GM21390 (cell line): ENCODE results near the gene LRRIQ3.
A peak's percentile ranks its signal among the peaks of the same experiment; 100 is the strongest.
"Not testable (repeated sequence)": the region's sequence is repeated elsewhere in the genome, so short reads cannot be mapped to it uniquely, and the experiment has no call there.

Source experiments
- ATAC-seq: cut with Tn5 transposase; IDR thresholded peaks from one replicate; pipeline ENCODE4 v1.9.1; 2021; ENCODE audit not compliant: unreplicated experiment

Gene LRRIQ3

GRCh38 chr1:74197657-74198552 is at the start of gene LRRIQ3, which contains the start of gene FPGT:
LRRIQ3 (minus strand) TSS chr1:74198176; CDS start chr1:74183684, 14,492 bp downstream.
FPGT (plus strand) TSS chr1:74198242; CDS start chr1:74198279, 37 bp downstream.
- ATAC-seq, result peak; percentile 93

GRCh38 chr1:74246315-74246714 is 48.3 kb upstream of the LRRIQ3 start:
- ATAC-seq, result no peak

- no peak for ATAC-seq
Observed at GRCh38 chr1:74245168-74245772, 47.3 kb upstream of the LRRIQ3 start.

GRCh38 chr1:74237787-74238186 is 39.8 kb upstream of the LRRIQ3 start:
- ATAC-seq, result no peak

- ATAC-seq, result no peak
Observed at GRCh38 chr1:74237035-74237434, 39.1 kb upstream of the LRRIQ3 start.

GRCh38 chr1:74236440-74236839 is 38.5 kb upstream of the LRRIQ3 start:
- ATAC-seq, result no peak

- ATAC-seq, result no peak
Observed at GRCh38 chr1:74235153-74235552, 37.2 kb upstream of the LRRIQ3 start, which contains the start of gene TNNI3K. TNNI3K (plus strand) TSS chr1:74235387; CDS start chr1:74235452, 65 bp downstream.

- ATAC-seq, result no peak
Observed at GRCh38 chr1:74223453-74223852, 25.5 kb upstream of the LRRIQ3 start.

GRCh38 chr1:74222701-74223100 is 24.7 kb upstream of the LRRIQ3 start:
- no peak for ATAC-seq

- no peak for ATAC-seq
Observed at GRCh38 chr1:74215229-74215628, 17.3 kb upstream of the LRRIQ3 start.

- ATAC-seq, result no peak
Observed at GRCh38 chr1:74205266-74205665, 7.3 kb upstream of the LRRIQ3 start.

GRCh38 chr1:74199504-74199903 is 1.5 kb upstream of the LRRIQ3 start:
- ATAC-seq, result no peak

- no peak for ATAC-seq
Observed at GRCh38 chr1:74197255-74197654, 721 bp downstream of the LRRIQ3 start.

GRCh38 chr1:74195339-74195738 is 2.6 kb downstream of the LRRIQ3 start:
- no peak for ATAC-seq

- ATAC-seq, result no peak
Observed at GRCh38 chr1:74193908-74194307, 4.1 kb downstream of the LRRIQ3 start.

GRCh38 chr1:74180490-74180889 is 17.5 kb downstream of the LRRIQ3 start:
- no peak for ATAC-seq

GRCh38 chr1:74174423-74174822 is 23.6 kb downstream of the LRRIQ3 start:
- not testable (repeated sequence) for ATAC-seq

GRCh38 chr1:74162333-74162732 is 35.6 kb downstream of the LRRIQ3 start:
- ATAC-seq, result no peak

- no peak for ATAC-seq
Observed at GRCh38 chr1:74161497-74161896, 36.5 kb downstream of the LRRIQ3 start.

GRCh38 chr1:74160046-74160445 is 37.9 kb downstream of the LRRIQ3 start:
- ATAC-seq, result no peak

- no peak for ATAC-seq
Observed at GRCh38 chr1:74145086-74145485, 52.9 kb downstream of the LRRIQ3 start.

- not testable (repeated sequence) for ATAC-seq
Observed at GRCh38 chr1:74117370-74117769, 80.6 kb downstream of the LRRIQ3 start.
